H1 (cell line): ENCODE data around the gene CCDC93. TPM values are rescaled to one million over a fixed set of nuclear protein-coding genes. Genes with fewer than 3 reads are reported as not detected.

Experiments
- CTCF ChIA-PET: fragments of 300-600 bp; sonication (Branson Sonifier 250); formaldehyde crosslinking; loops from one replicate; lab custom pipeline; 2021; ENCODE audit not compliant: partially characterized antibody; lab: Charles Lee
- POLR2A ChIA-PET: fragments of 300-600 bp; sonication (Branson Sonifier 250); formaldehyde crosslinking; loops from one replicate; lab custom pipeline; 2021; ENCODE audit warnings: inconsistent platforms; ENCODE audit not compliant: partially characterized antibody; lab: Charles Lee
- DNase-seq, 2 experiments: peaks; one replicate each; pipeline versions ENCODE4 v3.0.0 to v3.0.0-alpha.2; 2010 to 2022; ENCODE audit warnings: low spot score in 2 of 2, low read depth in 1 of 2, mixed read lengths in 1 of 2
- FAIRE-seq: peaks from 2 replicates; lab custom pipeline; 2011; peaks lifted over from hg19 to GRCh38; lab: Jason Lieb, UNC
- H2AFZ ChIP-seq: 2 replicates; pipeline ENCODE4 v1.8.1; 2012; ENCODE audit warnings: low read length, inconsistent platforms
- H2AK5ac ChIP-seq: 2 replicates; pipeline ENCODE4 v1.6.1; 2013; ENCODE audit warnings: low read depth, low read length
- H2BK120ac ChIP-seq: replicated peaks from 2 replicates; pipeline ENCODE3; 2013; ENCODE audit warnings: low read depth, low read length, inconsistent platforms
- H2BK12ac ChIP-seq: 2 replicates; pipeline ENCODE4 v1.6.1; 2013; ENCODE audit warnings: low read depth, low read length
- H2BK15ac ChIP-seq: 2 replicates; pipeline ENCODE4 v1.6.1; 2013; ENCODE audit warnings: low read length
- H2BK20ac ChIP-seq: 2 replicates; pipeline ENCODE4 v1.6.1; 2013; ENCODE audit warnings: low read length
- H2BK5ac ChIP-seq: 2 replicates; pipeline ENCODE4 v1.6.1; 2013; ENCODE audit warnings: low read depth, low read length
- H3K14ac ChIP-seq: 2 replicates; pipeline ENCODE4 v1.6.1; 2013; ENCODE audit warnings: inconsistent platforms; ENCODE audit not compliant: insufficient read length
- H3K18ac ChIP-seq: 2 replicates; pipeline ENCODE4 v1.6.1; 2013; ENCODE audit warnings: low read length; ENCODE audit errors: extremely low read depth
- H3K23ac ChIP-seq: 2 replicates; pipeline ENCODE4 v1.6.1; 2013; ENCODE audit warnings: inconsistent platforms; ENCODE audit not compliant: insufficient read length
- H3K23me2 ChIP-seq: 2 replicates; pipeline ENCODE4 v1.6.1; 2013; ENCODE audit warnings: low read depth, low read length
- H3K27ac ChIP-seq: 2 replicates; pipeline ENCODE4 v1.6.1; 2011; ENCODE audit warnings: low read depth, low read length, inconsistent platforms
- H3K27me3 ChIP-seq, 4 experiments: replicated peaks in 1 of 4; 1 replicate in 1 of 4; 2 replicates in 3 of 4; pipeline versions ENCODE4 v1.6.1 to v1.8.1; 2011 to 2013; ENCODE audit warnings: low read length in 3 of 4, mild to moderate bottlenecking in 3 of 4, inconsistent platforms in 2 of 4, mixed read lengths in 2 of 4, moderate library complexity in 1 of 4; ENCODE audit not compliant: control insufficient read depth in 3 of 4, insufficient read depth in 3 of 4; ENCODE audit errors: extremely low read depth in 1 of 4
- H3K36me3 ChIP-seq, 4 experiments: 2 replicates each; pipeline versions ENCODE4 v1.6.1 to v1.8.1; 2011 to 2013; ENCODE audit warnings: mild to moderate bottlenecking in 4 of 4, low read length in 3 of 4, moderate library complexity in 2 of 4, control low read depth in 1 of 4, inconsistent platforms in 1 of 4; ENCODE audit not compliant: insufficient read depth in 4 of 4, control insufficient read depth in 2 of 4
- H3K4ac ChIP-seq: replicated peaks from 2 replicates; pipeline ENCODE3; 2013; ENCODE audit warnings: low read length, low read depth, mixed read lengths, inconsistent platforms; ENCODE audit not compliant: insufficient read length
- H3K4me1 ChIP-seq, 4 experiments: replicated peaks in 1 of 4; 1 replicate in 1 of 4; 2 replicates in 3 of 4; pipeline versions ENCODE4 v1.6.1 to v1.8.1; 2011 to 2013; ENCODE audit warnings: low read length in 3 of 4, inconsistent platforms in 2 of 4, mixed read lengths in 1 of 4; ENCODE audit not compliant: insufficient read depth in 4 of 4, control insufficient read depth in 3 of 4
- H3K4me2 ChIP-seq, 2 experiments: 2 replicates each; pipeline versions ENCODE4 v1.6.1 to v1.8.1; 2011 to 2013; ENCODE audit warnings: low read depth in 2 of 2, low read length in 2 of 2, control low read depth in 1 of 2, inconsistent platforms in 1 of 2, mild to moderate bottlenecking in 1 of 2; ENCODE audit not compliant: insufficient read depth in 1 of 2
- H3K4me3 ChIP-seq, 4 experiments: fragments of 200-600, 300-600 bp in 1 of 4; sonication (generic), shearing (Covaris generic), sonication (Bioruptor Twin) in 1 of 4; 2 replicates each; pipeline versions ENCODE4 v1.5.1 to v1.8.1; 2011 to 2016; ENCODE audit warnings: low read length in 4 of 4, low read depth in 3 of 4, control low read depth in 2 of 4, inconsistent platforms in 2 of 4, mild to moderate bottlenecking in 2 of 4, mixed read lengths in 1 of 4, moderate library complexity in 1 of 4; ENCODE audit not compliant: insufficient read depth in 2 of 4; ENCODE audit errors: extremely low read depth in 1 of 4
- H3K56ac ChIP-seq: replicated peaks from 2 replicates; pipeline ENCODE3; 2013; ENCODE audit warnings: low read depth, mild to moderate bottlenecking, mixed read lengths, low read length, inconsistent platforms; ENCODE audit not compliant: insufficient read length
- H3K79me1 ChIP-seq: 2 replicates; pipeline ENCODE4 v1.6.1; 2013; ENCODE audit warnings: low read depth, low read length, control low read depth
- H3K79me2 ChIP-seq, 2 experiments: 2 replicates each; pipeline versions ENCODE4 v1.6.1 to v1.8.1; 2012 to 2013; ENCODE audit warnings: low read length in 2 of 2, mild to moderate bottlenecking in 2 of 2, inconsistent platforms in 1 of 2; ENCODE audit not compliant: insufficient read depth in 2 of 2, control insufficient read depth in 1 of 2
- H3K9ac ChIP-seq, 4 experiments: replicated peaks in 1 of 4; 1 replicate in 1 of 4; 2 replicates in 3 of 4; pipeline versions ENCODE4 v1.6.1 to v1.8.1; 2011 to 2013; ENCODE audit warnings: low read depth in 3 of 4, low read length in 3 of 4, control low read depth in 2 of 4, mild to moderate bottlenecking in 2 of 4, moderate library complexity in 2 of 4, inconsistent platforms in 1 of 4; ENCODE audit errors: extremely low read depth in 1 of 4
- H3K9me3 ChIP-seq, 2 experiments: 2 replicates each; pipeline versions ENCODE4 v1.6.1 to v1.8.1; 2012 to 2013; ENCODE audit warnings: mild to moderate bottlenecking in 2 of 2, moderate library complexity in 2 of 2, control low read depth in 1 of 2, inconsistent platforms in 1 of 2, low read depth in 1 of 2, low read length in 1 of 2, mixed read lengths in 1 of 2; ENCODE audit not compliant: insufficient read depth in 2 of 2
- H4K20me1 ChIP-seq, 2 experiments: replicated peaks in 1 of 2; 2 replicates each; pipeline versions ENCODE3 to v1.8.1; 2011 to 2013; ENCODE audit warnings: inconsistent platforms in 2 of 2, low read length in 2 of 2, mild to moderate bottlenecking in 1 of 2; ENCODE audit not compliant: insufficient read depth in 2 of 2, control insufficient read depth in 1 of 2
- H4K5ac ChIP-seq: 2 replicates; pipeline ENCODE4 v1.6.1; 2013; ENCODE audit warnings: low read length, low read depth, mixed read lengths, inconsistent platforms; ENCODE audit not compliant: insufficient read length
- H4K8ac ChIP-seq: 2 replicates; pipeline ENCODE4 v1.8.0; 2013; ENCODE audit warnings: mild to moderate bottlenecking, moderate library complexity, low read length, inconsistent platforms; ENCODE audit not compliant: insufficient read depth; ENCODE audit errors: extremely low read depth
- H4K91ac ChIP-seq: replicated peaks from 2 replicates; pipeline ENCODE3; 2013; ENCODE audit warnings: low read length, mixed read lengths, inconsistent platforms; ENCODE audit not compliant: insufficient read length
- EGR1 ChIP-seq: IDR thresholded peaks from 2 replicates; pipeline ENCODE4 v1.6.1; 2011; ENCODE audit warnings: low read depth, low read length, borderline replicate concordance
- RBBP5 ChIP-seq: IDR thresholded peaks from 2 replicates; pipeline ENCODE4 v1.7.1; 2012; ENCODE audit warnings: low read depth, mild to moderate bottlenecking, inconsistent platforms, low read length, moderate library complexity, borderline replicate concordance
- SIN3A ChIP-seq, 2 experiments: IDR thresholded peaks in 1 of 2; conservative IDR thresholded peaks in 1 of 2; 2 replicates each; pipeline ENCODE4 v1.6.1; 2011 to 2012; ENCODE audit warnings: low read length in 2 of 2, improper control_type of control experiment in 1 of 2, low read depth in 1 of 2, mild to moderate bottlenecking in 1 of 2
- SIRT6 ChIP-seq: IDR thresholded peaks from one replicate; pipeline ENCODE4 v1.7.1; 2012; ENCODE audit warnings: low read length, inconsistent platforms
- WGBS, 2 experiments: shearing (Covaris generic) in 1 of 2; methylation state at CpG; one replicate each; pipeline versions ENCODE4 v1.1.6 to v1.1.7; 2013 to 2015; ENCODE audit warnings: low lambda C conversion rate in 2 of 2, mixed read lengths in 2 of 2, inconsistent platforms in 1 of 2, low coverage in 1 of 2, missing lambda C conversion rate in 1 of 2; ENCODE audit not compliant: insufficient replicate concordance in 2 of 2, insufficient coverage in 1 of 2, insufficient read length in 1 of 2; ENCODE audit errors: extremely low coverage in 1 of 2, missing lambda C conversion rate in 1 of 2; 5-methylcytosine and 5-hydroxymethylcytosine counted together
- polyA plus RNA-seq, 7 experiments: library from polyadenylated mRNA; depleted of rRNA in 3 of 7; stranded (reverse) in 5 of 7; unstranded in 2 of 7; fragments of >200 nt in 5 of 7; fragments of 200-250 nt in 2 of 7; gene quantifications; 1 replicate in 5 of 7; 2 replicates in 1 of 7; 4 replicates in 1 of 7; pipeline versions ENCODE4 v1.2.1 to v1.2.3, GENCODE V29; 2011 to 2013; ENCODE audit warnings: missing spikeins in 2 of 7, mixed read lengths in 2 of 7
- total RNA-seq: library from RNA; stranded (reverse); fragmentation: NEBNext Ultra II Directional; extraction: Animal tissue kit (Norgen Biotek cat#: 25700); gene quantifications from 2 replicates; pipeline ENCODE4 v1.2.1, GENCODE V29; 2021

CCDC93 gene
- total and polyA plus RNA-seq, 2 of the 8 experiments (the other 6 are each of a cell fraction or from before 2014, with no cell fraction given): 5.5 to 18.0 TPM

DNA sequence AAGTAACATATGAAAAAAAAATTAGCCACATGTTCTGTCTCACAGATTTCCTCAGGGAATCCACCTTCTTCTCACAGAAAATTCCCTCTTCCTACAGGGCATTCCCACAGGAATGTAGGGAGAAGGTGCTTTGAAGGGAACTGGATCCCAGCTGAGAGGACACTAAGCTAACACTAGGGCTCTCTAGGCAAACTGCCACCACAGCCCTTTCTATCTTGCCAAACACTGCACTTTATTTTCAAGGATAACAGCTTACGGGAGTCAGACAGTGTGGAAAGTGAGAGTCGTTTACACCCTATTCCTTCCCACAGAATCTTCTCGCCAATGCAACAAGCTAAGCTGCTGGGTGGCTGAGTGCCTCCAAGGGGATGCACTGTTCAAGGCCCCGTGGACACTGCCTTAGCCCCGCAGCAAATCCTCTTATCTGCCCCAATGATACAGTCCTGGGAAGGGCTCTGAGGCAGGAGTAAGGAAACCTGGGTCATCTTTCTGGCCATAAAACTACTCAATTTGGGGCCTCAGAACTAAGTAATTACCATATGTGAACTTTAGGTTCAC lies 76.9 kb downstream of the CCDC93 start:
- Histone ChIP-seq H3K23ac (no peak overlapping the region), H3K36me3 (peaks cover 11 to 55% (median 25%) of the 10 kb centered on the region in 4 experiments), H2BK5ac (no peak overlapping the region), H2BK15ac (no peak overlapping the region), H2BK20ac (no peak overlapping the region), H3K4ac (no peak overlapping the region), H3K14ac (no peak overlapping the region), H3K79me2 (no peaks in the 10 kb centered on the region), H3K9me3 (no peaks in the 10 kb centered on the region), H2AFZ (no peak overlapping the region), H3K56ac (no peak overlapping the region), H2BK120ac (no peak overlapping the region), H3K27me3 (no peaks in the 10 kb centered on the region), H4K20me1 (peaks cover 0 to 5% of the 10 kb centered on the region in 2 experiments), H3K18ac (no peak overlapping the region), H3K4me1 (no peaks in the 10 kb centered on the region; a peak in 1 of 7 replicates), H4K5ac (no peak overlapping the region), H2BK12ac (no peak overlapping the region), H3K4me2 (no peak overlapping the region), H3K79me1 (no peaks in the 10 kb centered on the region), H2AK5ac (no peak overlapping the region), H3K27ac (no peak overlapping the region), H3K23me2 (no peaks in the 10 kb centered on the region), H3K9ac (no peak overlapping the region; a peak in 1 of 7 replicates), H4K8ac (no peak overlapping the region), H3K4me3 (no peak overlapping the region), H4K91ac (no peak overlapping the region)
- ChIA-PET POLR2A (interaction anchor here (0.9 kb wide), 1 partner anchor 66 kb away, joined by 3 read pairs; no protein-coding TSS in a partner anchor), CTCF (interaction anchor here (0.8 kb wide), 1 partner anchor 23 kb away, joined by 3 read pairs; no protein-coding TSS in a partner anchor)
- DNase-seq (no peak), FAIRE-seq (no peak)
- TF ChIP-seq EGR1 (no peak), RBBP5 (no peak), SIRT6 (no peak), SIN3A (conservative IDR thresholded peaks at IDR 0.05 in 1 of 2, IDR thresholded peaks at IDR 0.05 in 1 of 2; ENCODE audit: low read depth in 1 of 2, low read length in 2 of 2) (no peak)
- 86% methylated on average over 5 of the region's 5 CpGs; no CpG with 5 or more reads in 1 of the 2 experiments for WGBS, 2 experiments
